HG03039 (cell line): Measurements from ENCODE around the gene RENBP.
"Not testable (repeated sequence)": the region's sequence is repeated elsewhere in the genome, so short reads cannot be mapped to it uniquely, and the experiment has no call there.

Experiments
- ATAC-seq: cut with Tn5 transposase; IDR thresholded peaks from one replicate; pipeline ENCODE4 v1.9.1; 2021; ENCODE audit warnings: mild to moderate bottlenecking, moderate library complexity; ENCODE audit not compliant: unreplicated experiment

The RENBP gene

DNA sequence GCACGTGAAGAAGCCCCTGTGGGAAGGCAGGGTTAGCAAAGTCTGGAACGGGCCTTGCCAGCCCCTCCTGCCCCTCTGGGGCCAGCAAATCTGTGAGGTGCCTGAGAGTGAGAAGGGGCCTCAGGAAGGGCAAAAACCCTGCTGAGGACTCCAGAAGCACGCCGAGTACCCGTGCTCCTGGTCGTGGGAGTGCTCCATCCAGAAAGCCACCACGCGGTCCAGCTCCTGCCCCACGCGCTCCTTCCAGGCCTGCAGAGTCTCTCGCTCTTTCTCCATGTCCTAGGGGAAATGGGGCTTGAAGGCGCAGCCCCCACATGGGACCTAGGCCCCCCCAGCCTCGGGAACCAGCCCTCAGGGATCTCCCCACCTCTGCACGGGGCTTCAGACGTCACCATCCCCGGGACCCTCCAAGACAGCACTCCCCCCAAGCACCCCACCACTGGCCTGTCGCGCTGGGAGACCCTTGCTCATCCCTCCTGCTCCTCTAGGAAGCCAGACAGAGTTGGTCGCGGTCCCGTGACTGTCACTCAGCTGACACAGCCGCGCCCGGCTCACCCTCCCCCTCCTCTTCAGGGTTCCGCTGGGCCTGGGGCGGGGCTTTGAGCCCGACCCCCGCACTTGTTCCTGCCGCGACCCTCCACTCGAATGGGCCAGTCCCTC is at the start of gene RENBP:
TSS of gene RENBP (minus strand) at position 504 of the 660 bp plus-strand sequence. CDS start at position 471, 33 bp downstream.
- no peak for ATAC-seq

GRCh38 chrX:153993978-153994377 is 49.5 kb upstream of the RENBP start:
- ATAC-seq, result no peak

DNA sequence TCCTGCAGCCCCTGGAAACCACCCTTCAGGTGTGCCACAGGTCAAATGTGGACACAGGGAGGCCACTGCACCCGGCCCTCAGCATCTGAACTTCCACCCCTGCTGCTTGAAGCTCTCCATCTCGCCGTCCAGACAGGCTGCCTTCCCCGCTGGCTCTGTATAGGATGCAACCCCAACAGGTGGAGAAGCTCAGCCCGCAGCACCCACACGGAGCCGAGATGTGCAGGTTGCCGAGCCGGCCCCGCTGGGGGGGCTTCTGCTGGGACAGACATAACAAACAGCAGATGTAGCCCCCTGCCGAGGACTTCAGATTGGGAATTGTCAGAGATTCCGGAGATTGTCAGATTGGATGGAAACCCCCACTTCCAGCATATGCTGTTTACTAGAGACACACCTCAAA is 48.6 kb upstream of the RENBP start:
- no peak for ATAC-seq

- no peak for ATAC-seq
Measured at GRCh38 chrX:153992180-153992579, 47.7 kb upstream of the RENBP start.

- ATAC-seq, result no peak
Measured at GRCh38 chrX:153991013-153991580, 46.7 kb upstream of the RENBP start.

DNA sequence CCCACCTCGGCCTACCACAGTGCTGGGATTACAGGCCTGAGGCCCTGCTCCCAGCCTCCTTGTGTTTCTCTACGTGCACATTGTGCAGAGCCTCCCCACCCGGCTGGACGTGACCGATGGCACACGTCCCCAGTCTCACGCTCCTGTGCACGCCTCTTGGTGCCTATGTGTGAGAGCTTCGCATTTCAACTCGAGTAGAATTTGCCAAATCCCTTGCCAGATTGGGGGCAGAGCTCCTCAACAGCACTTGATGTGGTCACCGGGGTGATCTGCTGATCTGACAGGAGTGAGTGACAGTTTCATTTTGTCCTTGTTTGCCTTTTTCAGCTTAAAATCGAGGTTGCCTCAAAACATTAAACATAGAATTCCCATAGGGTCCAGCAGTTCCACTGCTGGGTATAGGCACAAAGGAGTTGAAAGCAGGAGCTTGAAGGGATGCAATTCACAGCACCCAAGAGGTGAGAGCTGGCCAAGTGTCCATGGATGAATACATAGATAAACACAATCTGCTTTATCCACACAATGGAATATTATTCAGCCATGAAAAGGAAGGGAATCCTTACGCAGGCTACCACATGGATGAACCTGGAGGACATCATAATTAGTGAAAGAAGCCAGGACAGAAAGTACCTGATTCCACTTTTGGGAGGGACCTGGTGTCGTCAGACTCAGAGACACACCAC is 45.7 kb upstream of the RENBP start:
- no peak for ATAC-seq

DNA sequence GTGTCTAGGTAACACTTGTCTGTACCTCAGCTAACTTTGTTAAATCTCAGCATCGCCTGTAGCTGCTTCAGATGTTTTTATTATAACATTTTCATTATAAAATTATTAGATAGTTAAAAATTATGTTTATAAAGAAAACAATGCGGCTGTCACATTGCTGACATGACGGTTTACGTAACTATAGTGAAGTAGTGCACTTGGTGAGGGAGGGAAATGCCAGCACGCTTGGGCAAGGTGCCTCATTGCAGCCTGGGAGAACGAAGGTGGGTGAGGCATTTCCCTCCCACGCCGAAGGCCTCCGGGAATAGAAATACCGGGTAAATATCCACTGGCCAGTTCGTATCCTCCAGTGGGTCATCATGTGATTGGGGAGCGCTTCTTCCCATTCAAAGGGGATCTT is 44.0 kb upstream of the RENBP start:
- no peak for ATAC-seq

DNA sequence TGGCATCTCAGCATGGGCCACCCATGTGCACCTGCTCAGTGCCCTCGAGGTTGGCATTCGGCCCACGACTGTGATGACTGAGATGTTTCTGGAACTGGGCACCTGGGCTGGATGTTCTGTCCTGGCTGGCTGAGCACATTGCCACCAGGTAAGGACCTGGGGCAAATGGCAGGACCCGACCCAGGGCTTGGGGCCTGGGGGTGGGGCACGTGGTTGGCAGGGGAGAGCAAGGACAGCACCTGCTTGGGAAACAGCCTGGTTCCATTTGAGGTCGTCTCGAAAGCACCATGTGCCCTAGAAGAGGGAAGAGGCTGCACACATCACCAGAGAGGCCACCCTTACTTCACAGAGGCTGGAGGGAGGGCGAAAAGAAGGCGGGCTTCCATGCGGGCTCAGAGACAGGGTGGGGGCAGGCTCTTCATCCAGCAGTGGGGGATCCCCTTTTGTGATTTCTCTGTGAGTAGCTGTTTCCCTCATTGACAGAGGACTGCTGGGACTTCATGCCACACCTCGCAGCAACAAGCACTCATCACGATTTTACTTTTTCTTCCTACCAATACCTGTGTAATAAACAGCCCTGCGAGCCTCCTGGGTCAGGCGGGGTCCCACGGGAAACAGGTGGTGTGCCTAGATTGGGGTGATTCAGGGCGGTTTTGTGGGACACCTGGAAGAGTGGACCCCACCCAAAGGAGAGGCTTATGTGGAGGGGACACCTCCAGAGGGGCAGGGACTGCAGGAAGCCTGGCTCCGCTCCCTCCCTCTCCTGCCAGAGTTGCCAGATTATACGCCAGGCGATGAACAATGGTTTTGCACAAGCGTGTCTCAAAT is 40.1 kb upstream of the RENBP start:
- no peak for ATAC-seq

DNA sequence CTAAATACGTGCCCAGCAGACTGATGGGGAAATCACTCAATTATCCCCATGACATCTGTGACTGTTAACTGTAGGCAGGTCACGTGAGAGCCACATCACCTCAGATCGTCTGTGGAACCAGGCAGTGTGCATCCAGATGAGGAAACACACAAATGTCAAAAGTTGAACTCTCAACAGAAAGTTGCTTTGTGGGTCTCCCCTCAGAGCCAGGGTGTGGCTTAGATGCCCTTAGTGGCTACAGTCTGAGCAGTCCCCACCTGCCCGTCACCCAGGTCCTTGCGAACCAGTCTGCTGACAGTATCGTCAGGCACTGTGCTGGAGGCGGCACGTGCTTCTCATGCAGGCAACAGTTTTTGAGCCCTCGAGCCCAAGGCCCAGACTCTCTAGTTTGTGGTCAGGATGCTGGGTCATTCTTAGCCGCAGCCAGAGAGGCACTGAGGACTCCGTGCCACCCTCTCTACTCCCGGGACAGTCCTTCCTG is 38.9 kb upstream of the RENBP start:
- no peak for ATAC-seq

GRCh38 chrX:153981771-153982533 is 37.5 kb upstream of the RENBP start:
- ATAC-seq, result no peak

DNA sequence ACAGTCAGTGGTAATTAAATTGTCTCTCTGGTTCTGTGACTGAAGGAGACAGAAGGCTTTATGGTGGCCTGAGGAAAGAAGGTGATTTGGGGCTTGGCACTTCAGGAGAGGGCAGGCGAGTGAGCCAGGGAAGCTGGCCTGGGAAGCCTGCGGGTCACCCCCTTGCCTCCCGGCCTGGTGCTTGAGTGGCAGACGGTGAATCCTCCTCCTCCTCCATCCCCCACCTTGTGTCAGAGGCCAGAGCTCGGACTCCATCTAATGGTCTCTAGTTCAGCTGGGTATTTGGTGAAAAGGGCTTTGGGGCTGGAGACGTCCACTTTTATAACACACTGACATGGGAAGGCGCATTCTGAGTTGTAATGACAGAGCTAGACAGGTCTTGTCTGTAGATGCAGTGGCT is 36.8 kb upstream of the RENBP start:
- no peak for ATAC-seq

DNA sequence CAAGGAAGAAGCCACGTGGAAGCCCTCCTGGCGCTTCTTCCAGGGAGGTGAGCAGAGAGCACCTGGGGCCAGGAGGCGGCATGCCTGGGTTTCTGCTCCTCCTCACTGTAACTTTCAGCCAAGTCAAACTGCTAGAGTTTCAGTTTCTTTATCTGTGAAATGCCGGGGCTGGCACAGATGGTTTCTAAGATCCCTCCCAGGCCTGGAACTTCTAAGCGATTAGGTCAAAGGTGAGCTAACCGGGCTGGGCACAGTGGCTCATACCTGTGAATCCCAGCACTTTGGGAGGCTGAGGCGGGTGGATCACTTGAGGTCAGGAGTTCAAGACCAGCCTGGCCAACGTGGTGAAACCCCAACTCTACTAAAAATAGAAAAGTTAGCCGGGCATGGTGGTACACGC is 36.0 kb upstream of the RENBP start:
- ATAC-seq, result not testable (repeated sequence)

DNA sequence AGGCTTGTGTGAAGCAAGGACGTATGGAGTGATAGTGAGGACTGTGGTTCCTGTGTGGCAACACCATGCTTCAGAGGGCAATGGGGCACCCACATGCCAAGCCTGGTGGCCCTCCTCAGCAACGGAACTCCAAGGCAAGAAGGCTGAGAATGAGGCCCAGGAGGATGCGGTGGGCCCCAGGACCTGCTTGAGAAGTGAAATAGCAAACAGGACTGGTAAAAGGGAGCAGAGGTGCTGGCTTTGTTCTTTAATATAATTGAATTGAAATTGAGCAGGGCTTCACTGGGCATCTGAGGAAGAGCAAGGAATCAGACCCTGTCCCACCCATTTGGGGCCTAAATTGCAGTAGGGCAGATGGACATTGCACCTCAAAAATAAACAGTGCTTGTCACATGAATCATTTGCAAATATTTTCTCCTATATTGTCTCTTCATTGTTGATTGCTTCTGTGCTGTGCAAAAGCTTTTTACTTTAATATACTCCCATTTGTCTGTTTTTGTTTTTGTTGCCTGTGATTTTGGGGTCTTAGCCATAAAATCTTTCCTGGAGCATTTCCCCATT is 30.4 kb upstream of the RENBP start:
- ATAC-seq, result no peak

GRCh38 chrX:153974003-153974725 is 29.7 kb upstream of the RENBP start:
- no peak for ATAC-seq

- no peak for ATAC-seq
Measured at GRCh38 chrX:153973127-153974002, 28.9 kb upstream of the RENBP start.

GRCh38 chrX:153972368-153973126 is 28.1 kb upstream of the RENBP start, which contains the start of gene TMEM187:
Gene TMEM187, plus strand, starts transcription at chrX:153972754. Its CDS starts 9,309 bp downstream, at chrX:153982063.
- ATAC-seq, result peak; percentile 47

DNA sequence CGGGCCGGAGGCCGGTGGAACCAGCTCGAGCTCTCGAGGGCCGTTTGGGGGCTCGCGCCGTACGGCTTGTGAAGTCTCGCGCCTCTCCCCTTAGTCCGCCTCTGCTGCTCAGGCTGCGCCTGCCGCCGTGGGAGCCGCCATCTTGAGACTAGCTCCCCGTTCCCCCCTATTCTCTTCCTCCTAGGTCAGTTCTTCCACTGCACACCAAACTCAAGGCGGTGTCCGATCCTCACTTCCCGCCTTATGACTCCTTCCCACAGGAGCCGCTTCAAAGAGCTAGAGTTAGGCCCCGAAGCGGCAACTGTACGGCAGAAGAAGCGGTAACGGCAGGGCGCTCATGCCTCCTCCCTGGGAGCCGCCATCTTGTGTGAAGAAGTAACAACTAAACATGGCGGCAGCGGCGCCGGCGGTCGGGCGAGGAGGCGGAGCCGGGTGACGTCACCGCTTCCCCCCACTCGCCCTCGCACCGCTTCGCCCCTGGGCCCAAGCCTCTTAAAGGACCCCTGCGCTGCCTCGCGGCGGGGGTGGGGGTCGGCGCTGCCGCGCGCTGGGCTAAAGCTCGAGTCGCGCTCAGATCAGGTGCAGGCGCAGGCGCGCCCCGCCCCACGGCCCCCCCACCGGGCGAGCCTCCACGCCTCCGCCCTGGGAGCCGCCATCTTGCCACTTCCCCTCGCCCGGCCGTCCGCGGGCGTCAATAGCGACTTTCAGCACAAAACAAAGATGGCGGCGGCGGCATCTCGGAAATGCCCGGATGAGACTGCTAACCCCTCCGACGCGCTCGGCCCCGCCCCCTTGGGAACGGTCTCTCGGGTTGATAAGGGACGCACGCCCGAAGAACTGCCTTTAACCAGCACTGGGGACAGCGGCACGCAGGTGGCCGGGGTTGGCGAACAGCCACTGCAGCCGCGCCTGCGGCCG is 27.3 kb upstream of the RENBP start, which contains the start of gene HCFC1:
TSS of gene HCFC1 (minus strand) at position 369 of the 918 bp plus-strand sequence. CDS start 978 bp downstream, outside the sequence.
- ATAC-seq, result peak; percentile 41
